ENCODE measurements around the gene CDH3. TPM values are rescaled to one million over a fixed set of nuclear protein-coding genes. Genes with fewer than 3 reads are reported as not detected.

The CDH3 gene
- total and polyA plus RNA-seq, 2 of the 13 experiments (the other 11 are each of a cell fraction or from before 2014, with no cell fraction given): 0.11 TPM; not detected in 1

DNA sequence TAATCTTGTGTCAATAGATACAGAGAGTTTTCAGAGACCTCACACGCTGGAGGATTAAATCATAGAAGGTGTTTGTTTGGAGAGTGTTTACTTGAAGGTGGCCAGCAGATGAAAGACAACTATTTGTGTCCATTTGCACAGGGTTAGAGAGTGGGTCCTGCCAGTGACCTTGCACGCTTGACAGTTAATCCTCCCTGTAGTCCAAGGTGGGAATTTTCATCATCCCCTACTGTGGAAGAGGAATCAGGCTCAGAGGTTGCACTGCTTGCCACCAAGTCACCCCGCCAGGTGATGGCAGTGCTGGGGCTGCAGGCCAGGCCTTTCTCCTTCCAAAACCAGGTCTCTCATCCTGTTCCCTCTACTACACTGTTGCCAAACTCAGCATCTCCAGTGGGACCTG lies 104.3 kb downstream of the CDH3 start (continued):
- TF ChIP-seq ZBED4 (CRISPR knock-in tag; IDR thresholded peaks at IDR 0.05; ENCODE audit: borderline replicate concordance) (peak; percentile 65; the same call in 1 of the 2 replicates), SSRP1 (CRISPR knock-in tag; IDR thresholded peaks at IDR 0.05) (0 out of 2 replicates have a peak, but pooled peaks have one; percentile 28), CREB3 (CRISPR knock-in tag; IDR thresholded peaks at IDR 0.05) (no peak), ZNF136 (CRISPR knock-in tag; IDR thresholded peaks at IDR 0.05; ENCODE audit: low read depth) (no peak), ZSCAN31 (CRISPR knock-in tag; IDR thresholded peaks at IDR 0.05; ENCODE audit: low read depth) (peak; percentile 38; the same call in 1 of the 2 replicates), ZNF670 (CRISPR knock-in tag; IDR thresholded peaks at IDR 0.05; ENCODE audit: borderline replicate concordance) (no peak), ZNF3 (CRISPR knock-in tag; IDR thresholded peaks at IDR 0.05) (no peak), U2AF1 (optimal IDR thresholded peaks at IDR 0.05; ENCODE audit: low read depth, low read length) (no peak), ZNF883 (CRISPR knock-in tag; IDR thresholded peaks at IDR 0.05; ENCODE audit: not compliant biosample characterization) (no peak), ISL2 (CRISPR knock-in tag; IDR thresholded peaks at IDR 0.05) (peak; percentile 76), ERF (CRISPR knock-in tag; IDR thresholded peaks at IDR 0.05) (peak; percentile 74; the same call in 1 of the 2 replicates), ZNF556 (CRISPR knock-in tag; IDR thresholded peaks at IDR 0.05; ENCODE audit: borderline replicate concordance) (no peak)
- TF ChIP-seq, protein P1, sequence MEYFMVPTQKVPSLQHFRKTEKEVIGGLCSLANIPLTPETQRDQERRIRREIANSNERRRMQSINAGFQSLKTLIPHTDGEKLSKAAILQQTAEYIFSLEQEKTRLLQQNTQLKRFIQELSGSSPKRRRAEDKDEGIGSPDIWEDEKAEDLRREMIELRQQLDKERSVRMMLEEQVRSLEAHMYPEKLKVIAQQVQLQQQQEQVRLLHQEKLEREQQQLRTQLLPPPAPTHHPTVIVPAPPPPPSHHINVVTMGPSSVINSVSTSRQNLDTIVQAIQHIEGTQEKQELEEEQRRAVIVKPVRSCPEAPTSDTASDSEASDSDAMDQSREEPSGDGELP (IDR thresholded peaks at IDR 0.05; ENCODE audit: borderline replicate concordance, low read depth): 0 out of 2 replicates have a peak, but pooled peaks have one; percentile 35
- TF ChIP-seq, protein P2, sequence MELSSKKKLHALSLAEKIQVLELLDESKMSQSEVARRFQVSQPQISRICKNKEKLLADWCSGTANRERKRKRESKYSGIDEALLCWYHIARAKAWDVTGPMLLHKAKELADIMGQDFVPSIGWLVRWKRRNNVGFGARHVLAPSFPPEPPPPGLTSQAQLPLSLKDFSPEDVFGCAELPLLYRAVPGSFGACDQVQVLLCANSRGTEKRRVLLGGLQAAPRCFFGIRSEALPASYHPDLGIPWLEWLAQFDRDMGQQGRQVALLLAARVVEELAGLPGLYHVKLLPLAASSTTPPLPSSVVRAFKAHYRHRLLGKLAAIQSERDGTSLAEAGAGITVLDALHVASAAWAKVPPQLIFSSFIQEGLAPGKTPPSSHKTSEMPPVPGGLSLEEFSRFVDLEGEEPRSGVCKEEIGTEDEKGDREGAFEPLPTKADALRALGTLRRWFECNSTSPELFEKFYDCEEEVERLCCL (CRISPR knock-in tag; IDR thresholded peaks at IDR 0.05; ENCODE audit: borderline replicate concordance): no peak
- TF ChIP-seq, protein P3, sequence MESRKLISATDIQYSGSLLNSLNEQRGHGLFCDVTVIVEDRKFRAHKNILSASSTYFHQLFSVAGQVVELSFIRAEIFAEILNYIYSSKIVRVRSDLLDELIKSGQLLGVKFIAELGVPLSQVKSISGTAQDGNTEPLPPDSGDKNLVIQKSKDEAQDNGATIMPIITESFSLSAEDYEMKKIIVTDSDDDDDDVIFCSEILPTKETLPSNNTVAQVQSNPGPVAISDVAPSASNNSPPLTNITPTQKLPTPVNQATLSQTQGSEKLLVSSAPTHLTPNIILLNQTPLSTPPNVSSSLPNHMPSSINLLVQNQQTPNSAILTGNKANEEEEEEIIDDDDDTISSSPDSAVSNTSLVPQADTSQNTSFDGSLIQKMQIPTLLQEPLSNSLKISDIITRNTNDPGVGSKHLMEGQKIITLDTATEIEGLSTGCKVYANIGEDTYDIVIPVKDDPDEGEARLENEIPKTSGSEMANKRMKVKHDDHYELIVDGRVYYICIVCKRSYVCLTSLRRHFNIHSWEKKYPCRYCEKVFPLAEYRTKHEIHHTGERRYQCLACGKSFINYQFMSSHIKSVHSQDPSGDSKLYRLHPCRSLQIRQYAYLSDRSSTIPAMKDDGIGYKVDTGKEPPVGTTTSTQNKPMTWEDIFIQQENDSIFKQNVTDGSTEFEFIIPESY (CRISPR knock-in tag; IDR thresholded peaks at IDR 0.05): peak; percentile 20; the same call in 1 of the 2 replicates
- TF ChIP-seq, protein P4, sequence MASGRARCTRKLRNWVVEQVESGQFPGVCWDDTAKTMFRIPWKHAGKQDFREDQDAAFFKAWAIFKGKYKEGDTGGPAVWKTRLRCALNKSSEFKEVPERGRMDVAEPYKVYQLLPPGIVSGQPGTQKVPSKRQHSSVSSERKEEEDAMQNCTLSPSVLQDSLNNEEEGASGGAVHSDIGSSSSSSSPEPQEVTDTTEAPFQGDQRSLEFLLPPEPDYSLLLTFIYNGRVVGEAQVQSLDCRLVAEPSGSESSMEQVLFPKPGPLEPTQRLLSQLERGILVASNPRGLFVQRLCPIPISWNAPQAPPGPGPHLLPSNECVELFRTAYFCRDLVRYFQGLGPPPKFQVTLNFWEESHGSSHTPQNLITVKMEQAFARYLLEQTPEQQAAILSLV (CRISPR knock-in tag; IDR thresholded peaks at IDR 0.05; ENCODE audit: borderline replicate concordance): 0 out of 2 replicates have a peak, but pooled peaks have one; percentile 27
- TF ChIP-seq, protein P5, sequence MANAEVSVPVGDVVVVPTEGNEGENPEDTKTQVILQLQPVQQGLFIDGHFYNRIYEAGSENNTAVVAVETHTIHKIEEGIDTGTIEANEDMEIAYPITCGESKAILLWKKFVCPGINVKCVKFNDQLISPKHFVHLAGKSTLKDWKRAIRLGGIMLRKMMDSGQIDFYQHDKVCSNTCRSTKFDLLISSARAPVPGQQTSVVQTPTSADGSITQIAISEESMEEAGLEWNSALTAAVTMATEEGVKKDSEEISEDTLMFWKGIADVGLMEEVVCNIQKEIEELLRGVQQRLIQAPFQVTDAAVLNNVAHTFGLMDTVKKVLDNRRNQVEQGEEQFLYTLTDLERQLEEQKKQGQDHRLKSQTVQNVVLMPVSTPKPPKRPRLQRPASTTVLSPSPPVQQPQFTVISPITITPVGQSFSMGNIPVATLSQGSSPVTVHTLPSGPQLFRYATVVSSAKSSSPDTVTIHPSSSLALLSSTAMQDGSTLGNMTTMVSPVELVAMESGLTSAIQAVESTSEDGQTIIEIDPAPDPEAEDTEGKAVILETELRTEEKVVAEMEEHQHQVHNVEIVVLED (CRISPR knock-in tag; IDR thresholded peaks at IDR 0.05; ENCODE audit: borderline replicate concordance): no peak; the same call in 1 of the 2 replicates
